TTC549 (cell line): ENCODE measurements around the gene KCNJ8.
"Not testable (repeated sequence)": the region's sequence is repeated elsewhere in the genome, so short reads cannot be mapped to it uniquely, and the experiment has no call there.

ENCODE experiments used
- FAIRE-seq: peaks from 2 replicates; lab custom pipeline; 2012; peaks lifted over from hg19 to GRCh38; lab: Jason Lieb, UNC

The KCNJ8 gene

GRCh38 chr12:21786041-21786531, 11.6 kb upstream of the KCNJ8 start:
- FAIRE-seq = no peak

- not testable (repeated sequence) for FAIRE-seq
Measured at GRCh38 chr12:21782723-21783122, 8.2 kb upstream of the KCNJ8 start.

- FAIRE-seq = no peak
Measured at GRCh38 chr12:21780786-21781185, 6.3 kb upstream of the KCNJ8 start.

- FAIRE-seq = no peak
Measured at GRCh38 chr12:21776175-21776574, 1.7 kb upstream of the KCNJ8 start.

GRCh38 chr12:21775133-21775820, 771 bp upstream of the KCNJ8 start:
- FAIRE-seq = no peak

GRCh38 chr12:21773806-21774205, 700 bp downstream of the KCNJ8 start:
- FAIRE-seq = no peak

GRCh38 chr12:21773263-21773741, 1.2 kb downstream of the KCNJ8 start:
- no peak for FAIRE-seq

GRCh38 chr12:21771311-21771710, 3.2 kb downstream of the KCNJ8 start:
- FAIRE-seq = no peak

- no peak for FAIRE-seq
Measured at GRCh38 chr12:21769307-21769706, 5.2 kb downstream of the KCNJ8 start.

GRCh38 chr12:21766403-21766802, 8.1 kb downstream of the KCNJ8 start:
- FAIRE-seq = no peak

- FAIRE-seq = no peak
Measured at GRCh38 chr12:21764950-21765349, 9.6 kb downstream of the KCNJ8 start.

GRCh38 chr12:21764065-21764464, 10.4 kb downstream of the KCNJ8 start:
- FAIRE-seq = no peak

- FAIRE-seq = no peak
Measured at GRCh38 chr12:21763531-21763930, 11.0 kb downstream of the KCNJ8 start.

GRCh38 chr12:21759737-21760136, 14.8 kb downstream of the KCNJ8 start:
- no peak for FAIRE-seq

- no peak for FAIRE-seq
Measured at GRCh38 chr12:21757735-21758134, 16.8 kb downstream of the KCNJ8 start.

- FAIRE-seq = no peak
Measured at GRCh38 chr12:21756699-21757098, 17.8 kb downstream of the KCNJ8 start.

- FAIRE-seq = no peak
Measured at GRCh38 chr12:21751517-21751916, 23.0 kb downstream of the KCNJ8 start.

GRCh38 chr12:21745258-21745657, 29.2 kb downstream of the KCNJ8 start:
- no peak for FAIRE-seq

GRCh38 chr12:21731144-21731543, 43.4 kb downstream of the KCNJ8 start:
- FAIRE-seq = no peak

GRCh38 chr12:21725731-21726130, 48.8 kb downstream of the KCNJ8 start:
- no peak for FAIRE-seq

GRCh38 chr12:21718944-21719650, 55.4 kb downstream of the KCNJ8 start:
- FAIRE-seq = no peak

GRCh38 chr12:21718403-21718802, 56.1 kb downstream of the KCNJ8 start:
- FAIRE-seq = no peak

- FAIRE-seq = no peak
Measured at GRCh38 chr12:21717767-21718166, 56.7 kb downstream of the KCNJ8 start.

GRCh38 chr12:21715386-21715785, 59.1 kb downstream of the KCNJ8 start:
- no peak for FAIRE-seq
